Hepatocyte (in vitro differentiated cells): ENCODE results near the gene REX1BD.

Experiments
- EZH2 ChIP-seq: fragments of 200-600 bp; sonication (generic); IDR thresholded peaks from 2 replicates; pipeline ENCODE4 v1.6.1; 2016; ENCODE audit warnings: antibody characterized with exemption, mild to moderate bottlenecking, borderline replicate concordance
- EZH2phosphoT487 ChIP-seq: fragments of 200-600 bp; sonication (generic); IDR thresholded peaks from one replicate; pipeline ENCODE4 v1.6.1; 2018; ENCODE audit warnings: antibody characterized with exemption, mild to moderate bottlenecking, low read depth, moderate library complexity; ENCODE audit not compliant: unreplicated experiment, severe bottlenecking
- TF ChIP-seq, protein P1 (sequence below): fragments of 200-600 bp; sonication (generic); IDR thresholded peaks from 2 replicates; pipeline ENCODE4 v1.5.1; 2016; ENCODE audit warnings: antibody characterized with exemption, mild to moderate bottlenecking; ENCODE audit not compliant: poor library complexity

DNA sequence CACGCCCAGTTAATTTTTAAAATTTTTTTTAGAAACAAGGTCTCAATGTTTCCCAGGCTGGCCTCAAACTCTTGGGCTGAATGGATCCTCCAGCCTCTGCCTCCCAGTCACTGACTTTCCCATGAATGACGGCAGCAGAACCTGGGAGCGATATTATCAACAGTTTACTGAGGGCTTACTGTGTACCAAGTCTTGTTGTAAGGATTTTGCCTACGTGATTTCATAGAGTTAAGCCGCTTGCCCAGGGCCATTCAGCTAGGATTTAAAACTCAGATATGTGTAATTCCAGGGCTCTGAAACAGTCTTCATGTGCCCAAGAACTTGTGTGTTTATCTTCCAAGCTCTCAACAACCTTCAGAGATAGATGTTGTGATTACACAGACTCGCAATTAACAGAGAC lies 37.0 kb upstream of the REX1BD start:
- TF ChIP-seq, protein P1, sequence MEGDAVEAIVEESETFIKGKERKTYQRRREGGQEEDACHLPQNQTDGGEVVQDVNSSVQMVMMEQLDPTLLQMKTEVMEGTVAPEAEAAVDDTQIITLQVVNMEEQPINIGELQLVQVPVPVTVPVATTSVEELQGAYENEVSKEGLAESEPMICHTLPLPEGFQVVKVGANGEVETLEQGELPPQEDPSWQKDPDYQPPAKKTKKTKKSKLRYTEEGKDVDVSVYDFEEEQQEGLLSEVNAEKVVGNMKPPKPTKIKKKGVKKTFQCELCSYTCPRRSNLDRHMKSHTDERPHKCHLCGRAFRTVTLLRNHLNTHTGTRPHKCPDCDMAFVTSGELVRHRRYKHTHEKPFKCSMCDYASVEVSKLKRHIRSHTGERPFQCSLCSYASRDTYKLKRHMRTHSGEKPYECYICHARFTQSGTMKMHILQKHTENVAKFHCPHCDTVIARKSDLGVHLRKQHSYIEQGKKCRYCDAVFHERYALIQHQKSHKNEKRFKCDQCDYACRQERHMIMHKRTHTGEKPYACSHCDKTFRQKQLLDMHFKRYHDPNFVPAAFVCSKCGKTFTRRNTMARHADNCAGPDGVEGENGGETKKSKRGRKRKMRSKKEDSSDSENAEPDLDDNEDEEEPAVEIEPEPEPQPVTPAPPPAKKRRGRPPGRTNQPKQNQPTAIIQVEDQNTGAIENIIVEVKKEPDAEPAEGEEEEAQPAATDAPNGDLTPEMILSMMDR = no peak
- TF ChIP-seq EZH2phosphoT487 (no peak), EZH2 (no peak)
